SHP77 treated with DMSO at 0.1 percent for 48 hours (cell line): ENCODE data around the gene VAPA.

Experiments
- DNase-seq: peaks from one replicate; lab custom pipeline; 2025; lab: John Stamatoyannopoulos, UW

Gene VAPA

DNA sequence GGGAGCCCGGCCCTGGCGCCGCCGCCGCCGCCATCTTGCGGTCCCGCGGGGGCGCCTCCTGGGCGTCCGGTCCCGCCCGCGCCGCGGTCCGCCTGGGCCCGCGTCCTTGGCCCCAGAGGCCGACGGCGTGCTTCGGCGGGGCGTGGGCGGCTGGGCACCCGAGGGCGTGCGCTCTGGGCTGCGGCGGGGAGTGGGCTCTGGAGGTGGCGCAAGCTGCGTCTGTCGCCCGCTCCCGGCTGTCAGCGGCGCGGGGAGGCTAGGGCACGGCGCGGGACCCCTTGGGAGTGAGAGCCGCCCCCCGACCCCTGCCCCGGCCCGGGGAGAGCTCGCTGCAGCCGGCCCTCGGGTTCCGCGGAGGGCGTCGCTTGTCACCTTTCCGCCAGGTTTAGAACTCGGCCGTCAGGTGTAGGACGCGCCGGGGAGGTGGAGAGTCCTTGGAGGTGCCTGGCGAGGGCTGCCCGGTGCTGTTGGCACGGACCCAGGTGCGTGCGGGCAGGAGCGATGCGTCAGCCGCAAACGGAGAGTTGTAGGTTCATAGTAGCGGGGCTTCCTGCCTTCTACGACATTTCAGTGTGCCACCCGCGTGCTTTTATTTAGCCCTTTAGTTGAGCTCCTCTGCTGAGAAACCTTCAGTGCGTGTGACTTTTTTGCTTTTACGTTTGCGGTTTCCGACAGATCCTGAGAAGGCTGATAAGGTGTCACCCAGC is 921 bp downstream of the VAPA start:
- peak; percentile 24 for DNase-seq

DNA sequence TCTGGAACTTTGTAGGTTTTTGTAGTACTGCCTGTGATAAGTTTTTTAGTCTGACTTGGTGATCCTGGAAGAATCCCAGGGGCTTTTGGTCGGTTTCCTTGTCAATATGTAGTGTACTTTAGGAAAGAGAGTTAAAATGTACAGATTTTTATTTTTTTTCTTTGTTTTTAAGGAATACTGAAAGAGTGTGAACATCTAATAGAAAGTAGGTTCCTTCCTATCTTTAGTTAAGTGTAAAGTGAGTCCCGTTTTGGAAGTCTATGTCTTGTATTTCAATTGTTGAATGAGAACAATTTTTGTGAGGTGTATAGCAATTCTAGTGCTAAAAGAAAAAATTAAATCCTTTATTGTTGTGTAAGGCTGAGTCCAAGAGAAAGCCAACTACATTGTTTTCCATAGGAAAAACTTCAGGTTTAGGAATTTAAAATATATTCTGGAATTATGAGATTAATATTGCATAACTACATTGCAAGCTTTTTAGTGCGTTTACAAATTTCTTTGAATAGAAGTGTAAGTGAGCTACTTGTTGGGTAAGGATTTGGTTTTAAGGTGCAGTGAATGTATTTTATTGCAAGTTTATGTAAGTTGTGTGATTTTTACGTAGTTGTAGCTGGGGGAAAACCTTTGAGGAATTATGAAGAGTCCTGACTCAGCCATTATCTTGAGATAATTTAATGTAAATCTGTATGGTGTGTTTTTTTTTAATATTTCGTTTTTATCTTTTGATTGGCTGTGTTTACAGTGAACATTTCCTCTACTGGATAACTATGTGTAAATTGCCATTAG is 1.7 kb downstream of the VAPA start:
- no peak for DNase-seq

- no peak for DNase-seq
These were observed 2.3 kb downstream of the VAPA start for GRCh38 chr18:9916077-9916639.

DNA sequence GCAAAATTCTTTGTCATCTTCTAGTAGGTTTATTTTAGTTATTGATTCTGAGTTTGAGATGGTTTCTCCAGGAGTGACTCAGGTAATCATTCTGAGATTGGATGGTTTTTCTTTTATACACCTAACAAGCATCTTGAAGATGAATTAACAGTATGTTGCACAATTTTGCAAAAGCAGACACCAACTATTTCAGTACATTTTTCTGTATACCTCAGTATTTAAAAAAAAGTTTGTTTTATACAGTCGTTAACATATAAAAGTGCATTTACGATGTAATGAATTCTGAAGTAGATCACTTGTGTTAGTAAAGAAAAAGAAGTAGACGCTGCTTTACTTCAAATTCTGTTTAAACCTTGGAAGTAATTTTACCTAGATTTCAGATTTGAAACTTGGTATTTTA is 3.0 kb downstream of the VAPA start:
- no peak for DNase-seq

DNA sequence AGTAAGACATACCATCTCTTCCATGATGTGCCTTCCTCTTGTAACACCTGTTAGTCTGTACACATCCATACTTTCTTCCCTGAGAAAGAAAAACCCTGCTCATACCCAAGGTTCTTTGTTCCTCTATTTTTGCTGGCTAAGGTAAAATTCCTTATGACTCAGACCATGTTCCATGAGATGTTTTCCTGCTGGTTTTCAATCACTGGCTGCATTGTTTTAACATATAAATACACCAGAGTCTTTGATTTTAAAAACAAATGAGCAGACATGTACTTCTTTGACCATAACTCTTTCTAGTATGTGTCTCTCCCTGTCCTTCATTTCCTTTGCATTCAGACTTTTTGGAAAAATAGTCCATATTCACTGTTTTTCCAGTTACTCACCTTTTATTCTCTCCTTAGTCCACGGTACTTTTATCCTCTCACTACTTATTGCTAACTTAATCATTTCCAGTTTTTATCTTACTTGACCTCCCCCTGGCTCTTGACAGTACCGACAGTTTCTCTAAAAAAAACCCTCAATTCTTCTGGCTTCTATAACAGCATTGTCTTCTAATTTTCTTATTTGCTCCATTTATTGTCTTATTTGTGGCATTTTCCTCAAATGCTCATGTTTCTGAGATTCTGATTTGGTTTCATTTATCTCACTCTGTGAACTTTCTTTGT is 4.3 kb downstream of the VAPA start:
- DNase-seq = no peak

- DNase-seq = no peak
These were observed 5.9 kb downstream of the VAPA start for GRCh38 chr18:9919564-9920232.

DNA sequence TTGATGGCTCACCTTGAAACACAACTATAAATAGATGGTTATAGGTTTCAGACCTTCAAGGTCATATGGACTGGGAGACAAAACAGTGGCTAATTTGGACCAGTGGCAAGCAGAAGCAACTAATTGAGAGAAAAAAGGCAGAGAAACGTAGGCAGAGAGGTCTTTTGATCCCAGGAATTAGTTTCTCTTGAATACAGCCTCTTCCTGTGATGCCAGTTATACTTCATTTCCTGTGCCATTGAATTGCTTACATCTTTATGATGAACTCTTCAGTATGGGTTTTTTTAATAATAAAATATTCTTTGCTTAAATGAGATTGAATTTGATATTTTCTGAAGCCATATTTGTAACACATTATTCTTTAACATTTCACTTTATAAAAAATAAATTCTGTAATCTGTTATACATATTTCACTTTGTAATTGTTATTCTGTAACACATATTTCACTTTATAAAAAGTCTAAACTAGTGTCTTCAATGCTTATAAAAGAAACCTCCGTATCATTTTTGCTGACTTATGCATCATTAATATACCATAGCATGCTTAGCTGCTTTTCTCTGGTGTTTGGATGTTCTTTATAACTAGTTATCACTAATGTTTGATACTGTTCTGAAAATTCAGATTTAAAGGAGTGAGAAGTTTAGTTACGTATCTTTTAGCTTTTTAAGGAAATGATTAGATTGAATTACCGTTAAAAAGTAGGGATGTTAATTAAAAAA is 8.9 kb downstream of the VAPA start:
- no peak for DNase-seq

DNA sequence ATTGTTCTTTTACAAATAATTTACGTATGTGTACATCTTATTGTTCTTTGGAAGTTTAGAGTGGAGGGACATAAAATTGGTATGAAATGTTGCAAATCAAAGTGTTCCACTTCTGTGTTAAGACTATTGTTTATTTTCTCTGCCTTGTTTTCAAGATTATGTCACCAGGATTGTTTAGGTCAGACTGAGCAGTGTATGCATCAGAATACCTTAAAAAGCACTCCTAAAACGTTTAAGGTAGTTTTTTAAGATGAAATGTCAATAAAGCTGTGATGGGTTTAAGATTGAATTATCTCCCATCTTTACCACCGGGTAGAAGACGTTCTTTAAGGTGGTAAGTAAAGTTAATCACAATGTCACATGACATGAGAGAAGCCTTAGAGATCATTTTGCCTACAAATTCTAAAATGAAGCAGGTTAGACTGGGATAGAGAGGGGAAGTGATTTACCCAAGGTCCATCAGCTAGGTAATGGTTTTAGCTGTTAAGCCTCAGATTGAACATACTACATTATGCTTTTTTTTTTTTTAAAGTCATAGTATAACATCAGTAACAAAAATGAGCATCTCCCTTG is 10.6 kb downstream of the VAPA start:
- DNase-seq = no peak

DNA sequence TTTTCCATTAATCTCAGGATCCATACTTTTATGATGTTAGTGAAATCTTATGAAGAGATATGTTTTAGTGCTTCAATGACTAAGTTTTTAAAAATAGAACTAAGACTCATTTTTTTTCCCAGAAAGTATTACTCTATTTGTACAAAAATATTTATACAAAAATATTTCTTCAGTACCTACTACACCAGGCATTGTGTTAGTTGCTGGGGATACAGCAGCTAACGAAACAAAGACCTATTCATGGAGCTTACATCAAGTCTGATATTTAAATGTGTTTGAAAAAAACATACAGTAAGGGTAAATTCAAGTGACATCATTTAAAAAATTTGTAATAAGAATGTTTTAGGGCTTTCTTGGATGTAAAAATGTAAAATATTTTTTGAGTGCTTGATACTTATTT is 11.6 kb downstream of the VAPA start:
- DNase-seq = no peak

DNA sequence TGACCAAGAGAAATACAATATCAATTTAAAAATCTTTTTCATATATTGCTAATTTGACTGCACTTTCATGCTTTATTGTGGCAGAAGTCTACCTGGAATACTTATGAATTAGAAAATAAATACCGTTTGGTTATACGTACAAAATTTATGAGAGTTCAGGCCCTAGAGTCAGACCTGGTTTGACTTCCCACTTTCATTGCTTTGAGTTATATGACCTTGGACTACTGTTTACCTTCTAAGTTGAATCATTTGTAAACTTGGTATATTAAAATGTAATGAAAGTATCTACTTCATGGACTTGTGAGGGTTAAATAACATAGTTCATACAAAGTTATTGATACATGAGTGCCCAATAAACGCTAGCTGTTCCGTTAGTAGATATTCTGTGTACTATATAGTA is 12.0 kb downstream of the VAPA start:
- DNase-seq = no peak

DNA sequence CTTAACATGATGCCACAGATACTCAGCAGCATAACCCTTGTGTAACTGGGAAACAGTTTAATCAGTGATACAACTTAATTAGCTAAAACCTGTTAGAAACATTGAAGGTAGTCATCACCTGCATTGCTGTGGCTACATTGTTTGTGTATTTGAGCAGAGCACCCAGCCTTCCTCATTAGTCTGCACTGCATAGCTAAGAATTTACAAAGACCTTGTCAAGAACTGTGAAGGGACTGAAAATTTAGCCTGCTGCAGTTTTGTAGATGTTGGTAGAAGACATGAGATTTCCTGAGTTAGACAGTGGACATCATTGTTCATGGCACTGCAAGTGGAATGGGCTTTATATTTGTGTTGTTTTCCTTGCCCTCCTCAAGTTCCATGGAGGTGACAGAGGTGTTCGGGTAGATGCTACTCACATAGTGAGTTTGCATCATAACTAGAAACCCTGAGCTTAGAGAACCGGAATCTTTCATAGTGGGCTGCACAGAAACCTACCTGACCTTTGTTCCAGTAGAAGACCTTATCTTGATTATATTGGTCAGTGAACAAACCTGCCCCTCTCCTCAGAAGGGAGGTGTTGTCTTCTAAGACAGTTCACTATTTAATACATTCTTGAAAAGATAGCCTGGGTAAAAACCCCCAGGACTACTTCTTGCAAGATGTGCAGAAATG is 12.5 kb downstream of the VAPA start:
- DNase-seq = no peak

- no peak for DNase-seq
These were observed 13.2 kb downstream of the VAPA start for GRCh38 chr18:9926977-9927376.

- no peak for DNase-seq
These were observed 13.7 kb downstream of the VAPA start for GRCh38 chr18:9927392-9928063.

DNA sequence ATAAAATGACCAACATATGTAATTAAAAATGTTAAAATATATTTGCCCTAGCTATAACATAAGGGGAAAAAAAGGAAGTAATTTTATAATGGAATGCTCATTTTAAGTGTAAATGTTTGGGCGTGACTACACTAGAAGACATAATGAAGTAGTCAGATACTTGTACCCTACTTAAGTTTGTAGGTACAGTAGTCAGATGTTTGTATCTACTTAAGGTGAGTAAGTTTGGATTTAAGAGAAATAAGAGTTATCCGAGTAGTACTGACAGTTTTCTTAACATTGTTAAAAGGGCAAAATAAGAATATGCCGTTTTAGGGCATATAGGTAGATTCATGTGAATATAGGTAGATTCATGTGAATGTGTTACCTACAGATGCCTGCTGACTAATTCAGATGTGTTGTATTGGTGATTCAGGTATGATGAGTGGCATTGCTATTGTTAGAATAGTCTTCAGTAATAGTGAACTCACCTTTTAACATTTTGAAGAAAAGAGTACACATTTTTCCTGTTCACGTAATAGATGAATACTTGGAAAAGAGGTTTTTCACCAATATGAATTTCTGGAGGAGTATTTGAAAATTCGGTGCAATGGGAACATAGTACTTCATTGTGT is 14.9 kb downstream of the VAPA start:
- DNase-seq = no peak

GRCh38 chr18:9930299-9930884 is 16.6 kb downstream of the VAPA start:
- no peak for DNase-seq

DNA sequence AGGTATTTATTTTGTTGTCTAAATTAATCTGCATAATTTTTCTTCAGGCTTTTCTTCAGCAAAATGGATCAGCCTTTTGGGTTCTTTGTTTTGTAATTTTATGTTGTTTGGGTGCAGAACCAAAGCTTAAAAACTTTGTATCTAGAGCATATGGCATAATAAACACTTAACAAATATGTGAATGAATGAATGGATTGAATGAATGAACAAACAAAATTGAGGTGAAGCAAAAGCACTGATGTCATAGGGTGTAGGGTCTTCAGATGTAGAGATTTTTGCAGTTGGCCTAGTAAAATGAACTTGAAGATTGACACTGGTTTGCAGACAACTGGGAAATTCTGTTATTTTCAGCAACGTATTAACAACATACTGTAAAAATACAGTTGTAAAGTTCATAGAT is 17.3 kb downstream of the VAPA start:
- no peak for DNase-seq

- DNase-seq = no peak
These were observed 17.9 kb downstream of the VAPA start for GRCh38 chr18:9931678-9932077.

GRCh38 chr18:9933865-9934264 is 20.0 kb downstream of the VAPA start:
- DNase-seq = no peak

GRCh38 chr18:9934274-9934673 is 20.5 kb downstream of the VAPA start:
- no peak for DNase-seq
